ENCODE measurements around the gene ASIC5. TPM values are rescaled to one million over a fixed set of nuclear protein-coding genes. Genes with fewer than 3 reads are reported as not detected.
"Not testable (repeated sequence)": the region's sequence is repeated elsewhere in the genome, so short reads cannot be mapped to it uniquely, and the experiment has no call there.

ASIC5 gene
- polyA plus RNA-seq, 1 donor: 4.0 TPM

- H3K27me3 ChIP-seq (ENCODE audit: control insufficient read depth, insufficient read depth, low read length): peaks cover 2% of the 10 kb centered on the region
- no peak for DNase-seq
- H3K4me1 ChIP-seq (ENCODE audit: control insufficient read depth, insufficient read depth, low read length): no peaks in the 10 kb centered on the region
- H3K9me3 ChIP-seq (ENCODE audit: control insufficient read depth, low read depth, low read length): no peaks in the 10 kb centered on the region
- WGBS (ENCODE audit: insufficient coverage, low lambda C conversion rate): no CpG with 5 or more reads among the region's 1 CpG
- peaks cover 2% of the 10 kb centered on the region for H3K36me3 ChIP-seq (ENCODE audit: control insufficient read depth, insufficient read depth, low read length)
- H3K4me3 ChIP-seq (ENCODE audit: low read length): no peak overlapping the region
- H3K27ac ChIP-seq (ENCODE audit: low read length): no peak overlapping the region
Measured at GRCh38 chr4:155805016-155805415, 61.1 kb downstream of the ASIC5 start.

DNA sequence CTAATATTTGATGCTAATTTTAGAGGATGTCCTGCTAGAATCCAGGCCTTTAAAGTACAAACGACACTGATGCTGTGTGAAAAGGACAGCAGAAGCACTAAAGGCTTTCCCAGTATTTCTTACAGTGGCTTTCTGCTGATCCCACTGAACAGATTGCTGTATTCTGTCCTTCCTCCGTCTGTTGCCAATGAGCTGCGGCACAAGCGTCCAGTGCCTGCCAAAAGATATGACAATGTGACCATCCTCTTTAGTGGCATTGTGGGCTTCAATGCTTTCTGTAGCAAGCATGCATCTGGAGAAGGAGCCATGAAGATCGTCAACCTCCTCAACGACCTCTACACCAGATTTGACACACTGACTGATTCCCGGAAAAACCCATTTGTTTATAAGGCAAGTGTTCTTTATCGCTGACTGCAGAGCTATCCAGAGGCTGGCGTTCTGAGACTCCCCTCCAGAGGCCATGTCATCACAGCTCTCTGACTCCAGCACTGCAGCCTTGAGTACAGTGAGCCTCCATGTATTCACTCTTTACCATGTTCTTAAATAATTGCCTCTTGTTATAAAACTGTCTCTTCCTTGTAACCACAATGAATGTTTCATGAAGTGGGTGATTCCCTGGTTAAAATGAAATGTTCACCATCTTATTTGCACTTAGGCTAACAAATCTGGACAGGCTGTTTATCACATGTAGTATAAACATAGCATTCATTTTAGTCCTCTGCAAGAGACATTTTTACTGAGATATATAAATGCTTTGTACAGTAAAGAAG is 63.7 kb downstream of the ASIC5 start:
- Histone ChIP-seq H3K9me3 (ENCODE audit: control insufficient read depth, low read depth, low read length) (no peaks in the 10 kb centered on the region), H3K27ac (ENCODE audit: low read length) (no peak overlapping the region), H3K4me3 (ENCODE audit: low read length) (no peak overlapping the region), H3K4me1 (ENCODE audit: control insufficient read depth, insufficient read depth, low read length) (no peaks in the 10 kb centered on the region), H3K36me3 (ENCODE audit: control insufficient read depth, insufficient read depth, low read length) (peaks cover 2% of the 10 kb centered on the region), H3K27me3 (ENCODE audit: control insufficient read depth, insufficient read depth, low read length) (peaks cover 2% of the 10 kb centered on the region)
- WGBS (ENCODE audit: insufficient coverage, low lambda C conversion rate): no CpG with 5 or more reads among the region's 9 CpGs
- DNase-seq: no peak

DNA sequence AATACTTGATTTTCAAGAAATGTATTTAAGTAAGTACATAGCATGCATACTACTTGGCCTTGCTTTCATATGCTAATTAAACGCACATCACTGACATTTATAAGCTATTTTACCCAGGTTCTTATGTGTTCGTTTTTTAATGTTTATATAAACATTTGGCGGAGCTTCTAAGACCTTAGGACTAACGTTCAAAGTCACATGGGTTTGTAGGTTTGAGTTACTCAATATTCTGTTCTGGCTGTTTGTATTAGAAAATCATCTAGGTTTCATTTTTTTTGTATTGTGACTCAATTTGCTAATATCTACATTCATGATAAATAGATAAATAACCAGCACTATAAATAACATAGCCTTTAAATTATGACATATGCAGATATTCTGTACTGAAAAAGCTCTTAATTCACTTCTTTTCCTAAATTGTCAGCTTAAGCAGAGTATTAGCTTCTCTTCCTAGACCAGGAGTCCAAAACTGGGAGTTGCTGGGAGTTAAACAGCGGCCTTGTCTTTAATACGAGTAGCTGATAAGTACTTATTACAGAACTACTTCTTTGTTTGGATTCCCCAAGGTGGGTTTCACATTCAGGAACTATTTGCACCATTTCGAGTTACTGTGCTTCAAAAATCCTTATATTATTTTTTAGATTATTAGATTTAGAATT is 65.3 kb downstream of the ASIC5 start:
- peaks cover 2% of the 10 kb centered on the region for H3K27me3 ChIP-seq (ENCODE audit: control insufficient read depth, insufficient read depth, low read length)
- DNase-seq: no peak
- no peaks in the 10 kb centered on the region for H3K4me1 ChIP-seq (ENCODE audit: control insufficient read depth, insufficient read depth, low read length)
- H3K27ac ChIP-seq (ENCODE audit: low read length): no peak overlapping the region
- no peak overlapping the region for H3K4me3 ChIP-seq (ENCODE audit: low read length)
- peaks cover 2% of the 10 kb centered on the region for H3K36me3 ChIP-seq (ENCODE audit: control insufficient read depth, insufficient read depth, low read length)
- 89% methylated on average over 4 of the region's 7 CpGs for WGBS (ENCODE audit: insufficient coverage, low lambda C conversion rate)
- no peaks in the 10 kb centered on the region for H3K9me3 ChIP-seq (ENCODE audit: control insufficient read depth, low read depth, low read length)

DNA sequence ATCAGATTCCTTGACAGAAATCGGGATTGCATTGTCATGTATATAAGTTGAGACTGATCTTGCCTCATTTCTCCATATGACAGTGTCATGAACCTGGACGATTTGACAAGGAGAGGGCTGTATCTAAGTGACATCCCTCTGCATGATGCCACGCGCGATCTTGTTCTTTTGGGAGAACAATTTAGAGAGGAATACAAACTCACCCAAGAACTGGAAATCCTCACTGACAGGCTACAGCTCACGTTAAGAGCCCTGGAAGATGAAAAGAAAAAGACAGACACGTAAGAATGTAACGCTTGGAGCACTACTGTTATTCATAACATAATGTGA is 66.3 kb downstream of the ASIC5 start:
- Histone ChIP-seq H3K9me3 (ENCODE audit: control insufficient read depth, low read depth, low read length) (no peaks in the 10 kb centered on the region), H3K4me3 (ENCODE audit: low read length) (no peak overlapping the region), H3K27me3 (ENCODE audit: control insufficient read depth, insufficient read depth, low read length) (peaks cover 2% of the 10 kb centered on the region), H3K27ac (ENCODE audit: low read length) (no peak overlapping the region), H3K4me1 (ENCODE audit: control insufficient read depth, insufficient read depth, low read length) (no peaks in the 10 kb centered on the region), H3K36me3 (ENCODE audit: control insufficient read depth, insufficient read depth, low read length) (no peaks in the 10 kb centered on the region)
- DNase-seq: no peak
- WGBS (ENCODE audit: insufficient coverage, low lambda C conversion rate): 100% methylated on average over 2 of the region's 8 CpGs

DNA sequence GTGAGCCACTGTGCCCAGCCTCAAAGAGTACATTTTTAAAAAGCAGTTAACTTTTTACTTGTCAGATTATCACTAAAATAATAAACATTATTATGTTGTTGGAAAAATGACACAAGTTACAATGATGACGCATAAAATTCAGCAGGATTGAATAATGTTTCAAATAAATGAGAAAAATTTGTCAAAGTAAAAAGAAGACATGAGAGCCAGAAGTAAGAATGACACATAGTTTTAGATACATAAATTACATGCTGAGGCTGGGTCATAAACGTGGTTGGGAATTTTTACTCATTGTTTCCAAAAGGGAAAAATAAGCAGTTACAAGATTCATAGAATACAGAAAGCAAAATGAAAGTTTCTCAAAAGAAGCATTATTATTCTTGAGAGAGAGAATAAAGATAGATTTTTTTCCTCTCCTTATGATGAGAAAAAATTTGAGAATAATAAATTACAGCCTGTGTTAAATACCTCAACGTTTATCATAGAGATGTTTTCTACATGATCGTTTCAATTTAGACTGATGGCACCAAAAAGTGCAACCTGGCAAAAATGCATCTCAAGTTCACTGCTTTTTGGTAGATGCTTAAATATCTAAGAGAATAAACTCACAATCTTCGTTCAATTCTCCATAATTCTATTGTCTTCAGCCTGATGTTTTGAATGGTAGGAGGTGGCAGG is 66.8 kb downstream of the ASIC5 start:
- no peak for DNase-seq
- 83% methylated on average over 4 of the region's 5 CpGs for WGBS (ENCODE audit: insufficient coverage, low lambda C conversion rate)
- Histone ChIP-seq H3K27me3 (ENCODE audit: control insufficient read depth, insufficient read depth, low read length) (peaks cover 2% of the 10 kb centered on the region), H3K27ac (ENCODE audit: low read length) (no peak overlapping the region), H3K9me3 (ENCODE audit: control insufficient read depth, low read depth, low read length) (no peaks in the 10 kb centered on the region), H3K4me3 (ENCODE audit: low read length) (no peak overlapping the region), H3K36me3 (ENCODE audit: control insufficient read depth, insufficient read depth, low read length) (no peaks in the 10 kb centered on the region), H3K4me1 (ENCODE audit: control insufficient read depth, insufficient read depth, low read length) (no peaks in the 10 kb centered on the region)

GRCh38 chr4:155797581-155797980 is 68.5 kb downstream of the ASIC5 start:
- not testable (repeated sequence) for H3K4me1 ChIP-seq (ENCODE audit: control insufficient read depth, insufficient read depth, low read length); DNase-seq; H3K9me3 ChIP-seq (ENCODE audit: control insufficient read depth, low read depth, low read length); H3K27ac ChIP-seq (ENCODE audit: low read length); H3K4me3 ChIP-seq (ENCODE audit: low read length); H3K27me3 ChIP-seq (ENCODE audit: control insufficient read depth, insufficient read depth, low read length); H3K36me3 ChIP-seq (ENCODE audit: control insufficient read depth, insufficient read depth, low read length)
- 90% methylated on average over 2 of the region's 4 CpGs for WGBS (ENCODE audit: insufficient coverage, low lambda C conversion rate)

DNA sequence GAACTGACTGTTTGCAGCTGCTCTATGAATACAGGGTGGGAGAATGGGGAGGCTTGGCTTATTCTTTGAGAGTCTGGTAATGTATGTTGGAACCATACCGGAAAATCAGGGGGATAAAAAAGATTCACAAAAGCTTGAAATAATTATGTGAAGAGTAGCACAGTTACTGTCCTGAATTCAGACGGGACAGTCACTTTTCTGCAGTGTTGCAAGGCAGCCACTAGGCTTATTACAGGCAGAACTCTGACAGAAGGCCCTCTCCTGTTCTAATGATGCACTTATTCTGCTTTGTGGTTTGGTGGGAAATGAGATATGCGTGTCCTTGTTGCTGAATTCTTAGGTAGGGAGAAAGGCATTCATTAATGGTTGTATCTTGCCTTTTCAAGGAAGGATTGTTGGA is 70.1 kb downstream of the ASIC5 start:
- DNase-seq: peak in 1 of 2 donors; percentile 15
- Histone ChIP-seq H3K27me3 (ENCODE audit: control insufficient read depth, insufficient read depth, low read length) (no peaks in the 10 kb centered on the region), H3K4me1 (ENCODE audit: control insufficient read depth, insufficient read depth, low read length) (no peaks in the 10 kb centered on the region), H3K9me3 (ENCODE audit: control insufficient read depth, low read depth, low read length) (no peaks in the 10 kb centered on the region), H3K36me3 (ENCODE audit: control insufficient read depth, insufficient read depth, low read length) (no peaks in the 10 kb centered on the region), H3K27ac (ENCODE audit: low read length) (no peak overlapping the region), H3K4me3 (ENCODE audit: low read length) (no peak overlapping the region)
- WGBS (ENCODE audit: insufficient coverage, low lambda C conversion rate): no CpG with 5 or more reads among the region's 3 CpGs

DNA sequence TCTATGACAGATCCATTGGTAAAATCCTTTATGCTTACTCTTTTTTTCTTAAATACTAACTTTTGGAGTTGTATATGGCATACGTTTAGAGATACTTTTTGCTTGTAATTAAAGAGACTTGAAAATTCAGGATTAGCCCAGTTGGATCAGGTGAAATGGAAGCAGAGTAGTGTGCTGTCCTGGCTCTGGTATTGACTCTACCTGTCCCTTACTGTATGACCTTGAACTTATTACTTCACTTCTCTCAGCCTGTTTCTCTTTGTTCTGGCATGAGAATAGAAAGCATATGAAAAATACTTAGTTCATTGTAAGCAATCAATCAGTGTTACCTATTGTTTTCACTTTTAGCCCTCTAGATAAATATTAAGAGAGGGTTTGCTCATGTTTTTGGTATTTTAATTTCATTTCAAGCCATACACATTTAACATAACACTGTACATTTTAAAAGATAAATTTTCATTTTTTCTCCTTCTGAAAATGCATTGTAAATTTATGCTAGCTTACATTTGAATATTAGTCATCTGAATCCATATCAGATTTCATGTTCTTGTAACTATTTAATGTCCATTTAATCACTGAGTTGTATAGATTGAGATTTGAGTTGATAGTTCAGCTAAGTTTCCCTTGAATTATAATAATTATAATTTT is 71.4 kb downstream of the ASIC5 start:
- H3K4me3 ChIP-seq (ENCODE audit: low read length): no peak overlapping the region
- no peaks in the 10 kb centered on the region for H3K4me1 ChIP-seq (ENCODE audit: control insufficient read depth, insufficient read depth, low read length)
- no peak for DNase-seq
- no peaks in the 10 kb centered on the region for H3K9me3 ChIP-seq (ENCODE audit: control insufficient read depth, low read depth, low read length)
- H3K27ac ChIP-seq (ENCODE audit: low read length): no peak overlapping the region
- WGBS (ENCODE audit: insufficient coverage, low lambda C conversion rate): no CpG with 5 or more reads among the region's 1 CpG
- no peaks in the 10 kb centered on the region for H3K36me3 ChIP-seq (ENCODE audit: control insufficient read depth, insufficient read depth, low read length)
- no peaks in the 10 kb centered on the region for H3K27me3 ChIP-seq (ENCODE audit: control insufficient read depth, insufficient read depth, low read length)

DNA sequence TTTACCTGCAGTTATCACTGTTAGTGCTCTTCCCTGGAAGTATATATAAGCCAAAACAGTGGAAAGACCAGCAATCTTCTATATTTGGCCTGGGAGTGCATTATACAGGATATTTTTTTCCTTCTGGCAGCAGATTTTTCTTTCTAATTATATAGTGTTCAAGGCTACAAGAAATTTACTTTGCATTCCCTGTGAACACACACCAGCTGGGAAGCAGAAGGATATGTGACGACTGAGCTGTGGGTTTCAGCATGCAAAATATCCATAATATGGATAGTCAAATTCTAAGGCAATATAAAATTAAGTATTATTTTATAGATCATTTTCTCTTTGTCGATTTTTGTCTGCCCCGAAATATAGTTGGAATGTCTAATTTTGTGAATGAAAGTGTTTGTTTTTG is 76.1 kb downstream of the ASIC5 start:
- WGBS (ENCODE audit: insufficient coverage, low lambda C conversion rate): 100% methylated on average over 1 of the region's 3 CpGs
- H3K4me3 ChIP-seq (ENCODE audit: low read length): no peak overlapping the region
- no peak for DNase-seq
- no peaks in the 10 kb centered on the region for H3K4me1 ChIP-seq (ENCODE audit: control insufficient read depth, insufficient read depth, low read length)
- no peaks in the 10 kb centered on the region for H3K9me3 ChIP-seq (ENCODE audit: control insufficient read depth, low read depth, low read length)
- H3K27me3 ChIP-seq (ENCODE audit: control insufficient read depth, insufficient read depth, low read length): no peaks in the 10 kb centered on the region
- no peaks in the 10 kb centered on the region for H3K36me3 ChIP-seq (ENCODE audit: control insufficient read depth, insufficient read depth, low read length)
- H3K27ac ChIP-seq (ENCODE audit: low read length): no peak overlapping the region

DNA sequence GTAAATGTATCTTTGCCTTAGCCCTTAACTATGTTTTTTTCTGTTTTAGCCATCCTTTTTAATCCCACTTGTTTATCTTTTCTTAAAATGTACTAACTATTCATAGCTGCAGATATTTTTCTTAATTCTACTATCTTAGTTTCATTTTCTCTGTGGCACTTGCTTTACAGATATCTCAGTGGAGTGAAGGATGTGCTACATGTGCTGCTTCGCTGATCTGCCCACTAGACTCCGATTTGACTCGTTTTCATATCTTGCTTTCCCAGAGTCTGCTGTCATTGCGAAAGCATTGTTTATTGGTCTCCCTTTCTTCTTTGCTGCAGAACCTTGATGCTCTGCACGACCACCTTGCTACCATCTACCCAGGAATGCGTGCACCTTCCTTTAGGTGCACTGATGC is 76.7 kb downstream of the ASIC5 start:
- H3K36me3 ChIP-seq (ENCODE audit: control insufficient read depth, insufficient read depth, low read length): no peaks in the 10 kb centered on the region

More for the DNA sequence above, 76.7 kb downstream of the ASIC5 start:
- no peak overlapping the region for H3K27ac ChIP-seq (ENCODE audit: low read length)
- DNase-seq: no peak
- no peaks in the 10 kb centered on the region for H3K27me3 ChIP-seq (ENCODE audit: control insufficient read depth, insufficient read depth, low read length)
- no peaks in the 10 kb centered on the region for H3K4me1 ChIP-seq (ENCODE audit: control insufficient read depth, insufficient read depth, low read length)
- H3K9me3 ChIP-seq (ENCODE audit: control insufficient read depth, low read depth, low read length): no peaks in the 10 kb centered on the region
- WGBS (ENCODE audit: insufficient coverage, low lambda C conversion rate): no CpG with 5 or more reads among the region's 6 CpGs
- no peak overlapping the region for H3K4me3 ChIP-seq (ENCODE audit: low read length)
